H1 (cell line): ENCODE results near the gene CADM1. TPM values are rescaled to one million over a fixed set of nuclear protein-coding genes. Genes with fewer than 3 reads are reported as not detected.

ENCODE experiments used
- CTCF ChIA-PET: fragments of 300-600 bp; sonication (Branson Sonifier 250); formaldehyde crosslinking; loops from one replicate; lab custom pipeline; 2021; ENCODE audit not compliant: partially characterized antibody; lab: Charles Lee
- POLR2A ChIA-PET: fragments of 300-600 bp; sonication (Branson Sonifier 250); formaldehyde crosslinking; loops from one replicate; lab custom pipeline; 2021; ENCODE audit warnings: inconsistent platforms; ENCODE audit not compliant: partially characterized antibody; lab: Charles Lee
- DNase-seq, 2 experiments: peaks; one replicate each; pipeline versions ENCODE4 v3.0.0 to v3.0.0-alpha.2; 2010 to 2022; ENCODE audit warnings: low spot score in 2 of 2, low read depth in 1 of 2, mixed read lengths in 1 of 2
- FAIRE-seq: peaks from 2 replicates; lab custom pipeline; 2011; peaks lifted over from hg19 to GRCh38; lab: Jason Lieb, UNC
- H2AFZ ChIP-seq: 2 replicates; pipeline ENCODE4 v1.8.1; 2012; ENCODE audit warnings: low read length, inconsistent platforms
- H2AK5ac ChIP-seq: 2 replicates; pipeline ENCODE4 v1.6.1; 2013; ENCODE audit warnings: low read depth, low read length
- H2BK120ac ChIP-seq: replicated peaks from 2 replicates; pipeline ENCODE3; 2013; ENCODE audit warnings: low read depth, low read length, inconsistent platforms
- H2BK12ac ChIP-seq: 2 replicates; pipeline ENCODE4 v1.6.1; 2013; ENCODE audit warnings: low read depth, low read length
- H2BK15ac ChIP-seq: 2 replicates; pipeline ENCODE4 v1.6.1; 2013; ENCODE audit warnings: low read length
- H2BK20ac ChIP-seq: 2 replicates; pipeline ENCODE4 v1.6.1; 2013; ENCODE audit warnings: low read length
- H2BK5ac ChIP-seq: 2 replicates; pipeline ENCODE4 v1.6.1; 2013; ENCODE audit warnings: low read depth, low read length
- H3K14ac ChIP-seq: 2 replicates; pipeline ENCODE4 v1.6.1; 2013; ENCODE audit warnings: inconsistent platforms; ENCODE audit not compliant: insufficient read length
- H3K18ac ChIP-seq: 2 replicates; pipeline ENCODE4 v1.6.1; 2013; ENCODE audit warnings: low read length; ENCODE audit errors: extremely low read depth
- H3K23ac ChIP-seq: 2 replicates; pipeline ENCODE4 v1.6.1; 2013; ENCODE audit warnings: inconsistent platforms; ENCODE audit not compliant: insufficient read length
- H3K23me2 ChIP-seq: 2 replicates; pipeline ENCODE4 v1.6.1; 2013; ENCODE audit warnings: low read depth, low read length
- H3K27ac ChIP-seq: 2 replicates; pipeline ENCODE4 v1.6.1; 2011; ENCODE audit warnings: low read depth, low read length, inconsistent platforms
- H3K27me3 ChIP-seq, 4 experiments: replicated peaks in 1 of 4; 1 replicate in 1 of 4; 2 replicates in 3 of 4; pipeline versions ENCODE4 v1.6.1 to v1.8.1; 2011 to 2013; ENCODE audit warnings: low read length in 3 of 4, mild to moderate bottlenecking in 3 of 4, inconsistent platforms in 2 of 4, mixed read lengths in 2 of 4, moderate library complexity in 1 of 4; ENCODE audit not compliant: control insufficient read depth in 3 of 4, insufficient read depth in 3 of 4; ENCODE audit errors: extremely low read depth in 1 of 4
- H3K36me3 ChIP-seq, 4 experiments: 2 replicates each; pipeline versions ENCODE4 v1.6.1 to v1.8.1; 2011 to 2013; ENCODE audit warnings: mild to moderate bottlenecking in 4 of 4, low read length in 3 of 4, moderate library complexity in 2 of 4, control low read depth in 1 of 4, inconsistent platforms in 1 of 4; ENCODE audit not compliant: insufficient read depth in 4 of 4, control insufficient read depth in 2 of 4
- H3K4ac ChIP-seq: replicated peaks from 2 replicates; pipeline ENCODE3; 2013; ENCODE audit warnings: low read length, low read depth, mixed read lengths, inconsistent platforms; ENCODE audit not compliant: insufficient read length
- H3K4me1 ChIP-seq, 4 experiments: replicated peaks in 1 of 4; 1 replicate in 1 of 4; 2 replicates in 3 of 4; pipeline versions ENCODE4 v1.6.1 to v1.8.1; 2011 to 2013; ENCODE audit warnings: low read length in 3 of 4, inconsistent platforms in 2 of 4, mixed read lengths in 1 of 4; ENCODE audit not compliant: insufficient read depth in 4 of 4, control insufficient read depth in 3 of 4
- H3K4me2 ChIP-seq, 2 experiments: 2 replicates each; pipeline versions ENCODE4 v1.6.1 to v1.8.1; 2011 to 2013; ENCODE audit warnings: low read depth in 2 of 2, low read length in 2 of 2, control low read depth in 1 of 2, inconsistent platforms in 1 of 2, mild to moderate bottlenecking in 1 of 2; ENCODE audit not compliant: insufficient read depth in 1 of 2
- H3K4me3 ChIP-seq, 4 experiments: fragments of 200-600, 300-600 bp in 1 of 4; sonication (generic), shearing (Covaris generic), sonication (Bioruptor Twin) in 1 of 4; 2 replicates each; pipeline versions ENCODE4 v1.5.1 to v1.8.1; 2011 to 2016; ENCODE audit warnings: low read length in 4 of 4, low read depth in 3 of 4, control low read depth in 2 of 4, inconsistent platforms in 2 of 4, mild to moderate bottlenecking in 2 of 4, mixed read lengths in 1 of 4, moderate library complexity in 1 of 4; ENCODE audit not compliant: insufficient read depth in 2 of 4; ENCODE audit errors: extremely low read depth in 1 of 4
- H3K56ac ChIP-seq: replicated peaks from 2 replicates; pipeline ENCODE3; 2013; ENCODE audit warnings: low read depth, mild to moderate bottlenecking, mixed read lengths, low read length, inconsistent platforms; ENCODE audit not compliant: insufficient read length
- H3K79me1 ChIP-seq: 2 replicates; pipeline ENCODE4 v1.6.1; 2013; ENCODE audit warnings: low read depth, low read length, control low read depth
- H3K79me2 ChIP-seq, 2 experiments: 2 replicates each; pipeline versions ENCODE4 v1.6.1 to v1.8.1; 2012 to 2013; ENCODE audit warnings: low read length in 2 of 2, mild to moderate bottlenecking in 2 of 2, inconsistent platforms in 1 of 2; ENCODE audit not compliant: insufficient read depth in 2 of 2, control insufficient read depth in 1 of 2
- H3K9ac ChIP-seq, 4 experiments: replicated peaks in 1 of 4; 1 replicate in 1 of 4; 2 replicates in 3 of 4; pipeline versions ENCODE4 v1.6.1 to v1.8.1; 2011 to 2013; ENCODE audit warnings: low read depth in 3 of 4, low read length in 3 of 4, control low read depth in 2 of 4, mild to moderate bottlenecking in 2 of 4, moderate library complexity in 2 of 4, inconsistent platforms in 1 of 4; ENCODE audit errors: extremely low read depth in 1 of 4
- H3K9me3 ChIP-seq, 2 experiments: 2 replicates each; pipeline versions ENCODE4 v1.6.1 to v1.8.1; 2012 to 2013; ENCODE audit warnings: mild to moderate bottlenecking in 2 of 2, moderate library complexity in 2 of 2, control low read depth in 1 of 2, inconsistent platforms in 1 of 2, low read depth in 1 of 2, low read length in 1 of 2, mixed read lengths in 1 of 2; ENCODE audit not compliant: insufficient read depth in 2 of 2
- H4K20me1 ChIP-seq, 2 experiments: replicated peaks in 1 of 2; 2 replicates each; pipeline versions ENCODE3 to v1.8.1; 2011 to 2013; ENCODE audit warnings: inconsistent platforms in 2 of 2, low read length in 2 of 2, mild to moderate bottlenecking in 1 of 2; ENCODE audit not compliant: insufficient read depth in 2 of 2, control insufficient read depth in 1 of 2
- H4K5ac ChIP-seq: 2 replicates; pipeline ENCODE4 v1.6.1; 2013; ENCODE audit warnings: low read length, low read depth, mixed read lengths, inconsistent platforms; ENCODE audit not compliant: insufficient read length
- H4K8ac ChIP-seq: 2 replicates; pipeline ENCODE4 v1.8.0; 2013; ENCODE audit warnings: mild to moderate bottlenecking, moderate library complexity, low read length, inconsistent platforms; ENCODE audit not compliant: insufficient read depth; ENCODE audit errors: extremely low read depth
- H4K91ac ChIP-seq: replicated peaks from 2 replicates; pipeline ENCODE3; 2013; ENCODE audit warnings: low read length, mixed read lengths, inconsistent platforms; ENCODE audit not compliant: insufficient read length
- ATF2 ChIP-seq: IDR thresholded peaks from 2 replicates; pipeline ENCODE4 v1.6.1; 2012; ENCODE audit warnings: low read length, inconsistent platforms
- CREB1 ChIP-seq: IDR thresholded peaks from 2 replicates; pipeline ENCODE4 v1.6.1; 2012; ENCODE audit warnings: inconsistent platforms
- CTBP2 ChIP-seq: IDR thresholded peaks from 2 replicates; pipeline ENCODE4 v1.7.0; 2011; ENCODE audit warnings: borderline replicate concordance, mild to moderate bottlenecking, moderate library complexity, mixed read lengths, low read length; ENCODE audit not compliant: insufficient read depth, insufficient read length
- HDAC6 ChIP-seq: IDR thresholded peaks from one replicate; pipeline ENCODE4 v1.7.1; 2012; ENCODE audit warnings: low read depth, mild to moderate bottlenecking, inconsistent platforms, low read length, moderate library complexity
- JUND ChIP-seq: IDR thresholded peaks from 2 replicates; pipeline ENCODE4 v1.6.1; 2011; ENCODE audit warnings: mild to moderate bottlenecking, improper control_type of control experiment, low read length
- POLR2AphosphoS5 ChIP-seq: IDR thresholded peaks from 2 replicates; pipeline ENCODE4 v1.6.1; 2011; ENCODE audit warnings: low read depth, low read length
- RAD21 ChIP-seq, 2 experiments: IDR thresholded peaks in 1 of 2; conservative IDR thresholded peaks in 1 of 2; 2 replicates each; pipeline ENCODE4 v1.6.1; 2011; ENCODE audit warnings: low read depth in 2 of 2, low read length in 2 of 2, improper control_type of control experiment in 1 of 2, inconsistent platforms in 1 of 2, mild to moderate bottlenecking in 1 of 2, moderate library complexity in 1 of 2
- RFX5 ChIP-seq: IDR thresholded peaks from 2 replicates; pipeline ENCODE4 v1.6.1; 2011; ENCODE audit warnings: low read depth, low read length, improper control_type of control experiment, borderline replicate concordance
- SAP30 ChIP-seq: fragments of 300-600 bp; sonication (generic); IDR thresholded peaks from 2 replicates; pipeline ENCODE4 v1.7.1; 2012; ENCODE audit warnings: low read length, moderate library complexity, mild to moderate bottlenecking, inconsistent platforms; ENCODE audit not compliant: insufficient read depth, insufficient replicate concordance
- SIX5 ChIP-seq: IDR thresholded peaks from 2 replicates; pipeline ENCODE4 v1.6.1; 2011; ENCODE audit warnings: mild to moderate bottlenecking, low read depth, low read length
- TAF1 ChIP-seq: IDR thresholded peaks from 2 replicates; pipeline ENCODE4 v1.6.1; 2011; ENCODE audit warnings: mild to moderate bottlenecking, low read depth, low read length
- TAF7 ChIP-seq: optimal IDR thresholded peaks from 2 replicates; pipeline ENCODE3; 2011; ENCODE audit warnings: low read depth, mild to moderate bottlenecking, inconsistent platforms, low read length, moderate library complexity, borderline replicate concordance
- TBP ChIP-seq: IDR thresholded peaks from 2 replicates; pipeline ENCODE4 v1.6.1; 2011; ENCODE audit warnings: low read depth, low read length, improper control_type of control experiment
- WGBS, 2 experiments: shearing (Covaris generic) in 1 of 2; methylation state at CpG; one replicate each; pipeline versions ENCODE4 v1.1.6 to v1.1.7; 2013 to 2015; ENCODE audit warnings: low lambda C conversion rate in 2 of 2, mixed read lengths in 2 of 2, inconsistent platforms in 1 of 2, low coverage in 1 of 2, missing lambda C conversion rate in 1 of 2; ENCODE audit not compliant: insufficient replicate concordance in 2 of 2, insufficient coverage in 1 of 2, insufficient read length in 1 of 2; ENCODE audit errors: extremely low coverage in 1 of 2, missing lambda C conversion rate in 1 of 2; 5-methylcytosine and 5-hydroxymethylcytosine counted together
- polyA plus RNA-seq, 7 experiments: library from polyadenylated mRNA; depleted of rRNA in 3 of 7; stranded (reverse) in 5 of 7; unstranded in 2 of 7; fragments of >200 nt in 5 of 7; fragments of 200-250 nt in 2 of 7; gene quantifications; 1 replicate in 5 of 7; 2 replicates in 1 of 7; 4 replicates in 1 of 7; pipeline versions ENCODE4 v1.2.1 to v1.2.3, GENCODE V29; 2011 to 2013; ENCODE audit warnings: missing spikeins in 2 of 7, mixed read lengths in 2 of 7
- total RNA-seq: library from RNA; stranded (reverse); fragmentation: NEBNext Ultra II Directional; extraction: Animal tissue kit (Norgen Biotek cat#: 25700); gene quantifications from 2 replicates; pipeline ENCODE4 v1.2.1, GENCODE V29; 2021

The CADM1 gene
- total and polyA plus RNA-seq, 2 of the 8 experiments (the other 6 are each of a cell fraction or from before 2014, with no cell fraction given), result 8.3 to 25.3 TPM

- 91% methylated on average over 3 of the region's 3 CpGs; no CpG with 5 or more reads in 1 of the 2 experiments for WGBS, 2 experiments
- no peak overlapping the region for H3K27ac ChIP-seq
- no peak overlapping the region for H3K4ac ChIP-seq
- no peak overlapping the region for H3K14ac ChIP-seq
- H2BK120ac ChIP-seq, result no peak overlapping the region
- H2AK5ac ChIP-seq, result no peak overlapping the region
- H3K9ac ChIP-seq, result no peak overlapping the region
- no peak overlapping the region for H2BK20ac ChIP-seq
- ChIA-PET CTCF (interaction anchor here (0.7 to 1.4 kb wide), 7 partner anchors 12 to 383 kb away, joined by 3 to 6 read pairs (median 3); no protein-coding TSS in a partner anchor), POLR2A (no interaction called here)
- no peak overlapping the region for H2BK5ac ChIP-seq
- no peak overlapping the region for H4K5ac ChIP-seq
- H2AFZ ChIP-seq, result no peak overlapping the region
- no peak overlapping the region for H2BK15ac ChIP-seq
- no peaks in the 10 kb centered on the region for H3K27me3 ChIP-seq
- no peak overlapping the region for H2BK12ac ChIP-seq
- no peaks in the 10 kb centered on the region for H3K23me2 ChIP-seq
- no peaks in the 10 kb centered on the region for H3K79me1 ChIP-seq
- H3K9me3 ChIP-seq, result no peaks in the 10 kb centered on the region
- H4K91ac ChIP-seq, result no peak overlapping the region
- no peak overlapping the region for H3K18ac ChIP-seq
- H3K4me3 ChIP-seq, result no peak overlapping the region
- FAIRE-seq, result no peak
- no peaks in the 10 kb centered on the region for H3K36me3 ChIP-seq
- H3K23ac ChIP-seq, result no peak overlapping the region
- H3K4me1 ChIP-seq, result peaks cover 0 to 6% (median 2%) of the 10 kb centered on the region in 4 experiments; a peak in 6 of 7 replicates
- H4K8ac ChIP-seq, result no peak overlapping the region
- H3K56ac ChIP-seq, result no peak overlapping the region
- H3K79me2 ChIP-seq, result no peaks in the 10 kb centered on the region
- no peaks in the 10 kb centered on the region for H4K20me1 ChIP-seq
- H3K4me2 ChIP-seq, result no peak overlapping the region
- DNase-seq, result no peak
- TF ChIP-seq JUND (no peak), CTBP2 (no peak), TAF1 (no peak), SAP30 (no peak), RAD21 (IDR thresholded peaks at IDR 0.05 in 1 of 2, conservative IDR thresholded peaks at IDR 0.05 in 1 of 2; ENCODE audit: low read depth in 2 of 2, low read length in 2 of 2) (no peak), RFX5 (no peak), POLR2AphosphoS5 (no peak), SIX5 (no peak), TBP (no peak), CREB1 (no peak), ATF2 (no peak), HDAC6 (no peak), TAF7 (no peak)
Observed at GRCh38 chr11:115157247-115157646, 347.0 kb downstream of the CADM1 start.
